Mononuclear cell (primary cell): ENCODE data around the gene CFDP1. TPM values are rescaled to one million over a fixed set of nuclear protein-coding genes. Genes with fewer than 3 reads are reported as not detected.

Experiments
- H3K27me3 ChIP-seq: 2 replicates; pipeline ENCODE4 v1.6.0; 2011; ENCODE audit warnings: low read length, control low read depth; ENCODE audit not compliant: insufficient read depth
- H3K4me1 ChIP-seq: 2 replicates; pipeline ENCODE4 v1.5.1; 2011; ENCODE audit warnings: mild to moderate bottlenecking, low read length, control low read depth; ENCODE audit not compliant: insufficient read depth
- H3K4me3 ChIP-seq: 2 replicates; pipeline ENCODE4 v1.5.1; 2011; ENCODE audit warnings: mild to moderate bottlenecking, low read length, moderate library complexity
- H3K9me3 ChIP-seq: 2 replicates; pipeline ENCODE4 v1.5.1; 2011; ENCODE audit warnings: low read depth, mild to moderate bottlenecking, control low read depth, low read length
- total RNA-seq: library from RNA; depleted of rRNA; stranded (reverse); fragments of >200 nt; gene quantifications from one replicate; pipeline ENCODE4 v1.2.3, GENCODE V29; 2012

The CFDP1 gene
- total RNA-seq, 1 donor: 23.3 TPM

GRCh38 chr16:75402159-75402820, 31.0 kb downstream of the CFDP1 start:
- Histone ChIP-seq H3K4me1 (no peaks in the 10 kb centered on the region), H3K9me3 (no peaks in the 10 kb centered on the region), H3K27me3 (no peaks in the 10 kb centered on the region), H3K4me3 (no peak overlapping the region)

- no peak overlapping the region for H3K4me3 ChIP-seq
- no peaks in the 10 kb centered on the region for H3K27me3 ChIP-seq
- no peaks in the 10 kb centered on the region for H3K4me1 ChIP-seq
- no peaks in the 10 kb centered on the region for H3K9me3 ChIP-seq
Measured at GRCh38 chr16:75401691-75402090, 31.6 kb downstream of the CFDP1 start.

- H3K27me3 ChIP-seq: no peaks in the 10 kb centered on the region
- no peaks in the 10 kb centered on the region for H3K4me1 ChIP-seq
- H3K4me3 ChIP-seq: no peak overlapping the region
- H3K9me3 ChIP-seq: no peaks in the 10 kb centered on the region
Measured at GRCh38 chr16:75398333-75398732, 35.0 kb downstream of the CFDP1 start.

- Histone ChIP-seq H3K4me3 (no peak overlapping the region), H3K9me3 (no peaks in the 10 kb centered on the region), H3K27me3 (no peaks in the 10 kb centered on the region), H3K4me1 (no peaks in the 10 kb centered on the region)
Measured at GRCh38 chr16:75394941-75395340, 38.4 kb downstream of the CFDP1 start.

- Histone ChIP-seq H3K4me3 (no peak overlapping the region), H3K27me3 (peaks cover 2% of the 10 kb centered on the region), H3K4me1 (no peaks in the 10 kb centered on the region), H3K9me3 (no peaks in the 10 kb centered on the region)
Measured at GRCh38 chr16:75392906-75393305, 40.4 kb downstream of the CFDP1 start.

GRCh38 chr16:75390926-75391653, 42.2 kb downstream of the CFDP1 start:
- Histone ChIP-seq H3K4me3 (no peak overlapping the region), H3K27me3 (peaks cover 4% of the 10 kb centered on the region), H3K4me1 (no peaks in the 10 kb centered on the region), H3K9me3 (no peaks in the 10 kb centered on the region)

- Histone ChIP-seq H3K4me1 (no peaks in the 10 kb centered on the region), H3K4me3 (no peak overlapping the region), H3K9me3 (no peaks in the 10 kb centered on the region), H3K27me3 (peaks cover 12% of the 10 kb centered on the region)
Measured at GRCh38 chr16:75389096-75389690, 44.1 kb downstream of the CFDP1 start.

- no peak overlapping the region for H3K4me3 ChIP-seq
- H3K9me3 ChIP-seq: no peaks in the 10 kb centered on the region
- peaks cover 24% of the 10 kb centered on the region for H3K27me3 ChIP-seq
- H3K4me1 ChIP-seq: no peaks in the 10 kb centered on the region
Measured at GRCh38 chr16:75387951-75388350, 45.4 kb downstream of the CFDP1 start.

GRCh38 chr16:75385507-75386152, 47.7 kb downstream of the CFDP1 start:
- Histone ChIP-seq H3K9me3 (no peaks in the 10 kb centered on the region), H3K27me3 (peaks cover 47% of the 10 kb centered on the region), H3K4me3 (no peak overlapping the region), H3K4me1 (peaks cover 13% of the 10 kb centered on the region)

- no peak overlapping the region for H3K4me3 ChIP-seq
- H3K27me3 ChIP-seq: peaks cover 62% of the 10 kb centered on the region
- H3K4me1 ChIP-seq: peaks cover 27% of the 10 kb centered on the region
- no peaks in the 10 kb centered on the region for H3K9me3 ChIP-seq
Measured at GRCh38 chr16:75383141-75383540, 50.2 kb downstream of the CFDP1 start.

GRCh38 chr16:75382611-75383010, 50.7 kb downstream of the CFDP1 start:
- H3K9me3 ChIP-seq: no peaks in the 10 kb centered on the region
- no peak overlapping the region for H3K4me3 ChIP-seq
- peaks cover 27% of the 10 kb centered on the region for H3K4me1 ChIP-seq
- peaks cover 63% of the 10 kb centered on the region for H3K27me3 ChIP-seq

GRCh38 chr16:75380870-75381269, 52.4 kb downstream of the CFDP1 start:
- Histone ChIP-seq H3K4me1 (peaks cover 27% of the 10 kb centered on the region), H3K9me3 (no peaks in the 10 kb centered on the region), H3K4me3 (no peak overlapping the region), H3K27me3 (peaks cover 81% of the 10 kb centered on the region)

- no peak overlapping the region for H3K4me3 ChIP-seq
- peaks cover 86% of the 10 kb centered on the region for H3K27me3 ChIP-seq
- H3K9me3 ChIP-seq: no peaks in the 10 kb centered on the region
- H3K4me1 ChIP-seq: peaks cover 27% of the 10 kb centered on the region
Measured at GRCh38 chr16:75379911-75380847, 53.1 kb downstream of the CFDP1 start.

GRCh38 chr16:75379339-75379738, 54.0 kb downstream of the CFDP1 start:
- Histone ChIP-seq H3K4me1 (peaks cover 27% of the 10 kb centered on the region), H3K4me3 (no peak overlapping the region), H3K9me3 (no peaks in the 10 kb centered on the region), H3K27me3 (peaks cover 89% of the 10 kb centered on the region)
